LNCaP clone FGC (cell line): ENCODE results near the gene HRH3.

ENCODE experiments used
- DNase-seq: peaks from one replicate; pipeline ENCODE4 v3.0.0-alpha.2; 2011; ENCODE audit warnings: low read depth
- H3K4me3 ChIP-seq: 2 replicates; pipeline ENCODE4 v1.5.1; 2011; ENCODE audit warnings: mild to moderate bottlenecking, low read depth, low read length, control low read depth
- CTCF ChIP-seq: IDR thresholded peaks from 2 replicates; pipeline ENCODE4 v1.5.1; 2012; ENCODE audit warnings: mild to moderate bottlenecking; ENCODE audit not compliant: control insufficient read depth, insufficient read depth; ENCODE audit errors: extremely low read depth

HRH3 gene

GRCh38 chr20:62215991-62216635, 4.0 kb downstream of the HRH3 start:
- no peak for TF ChIP-seq CTCF
- no peak for DNase-seq
- no peak overlapping the region for H3K4me3 ChIP-seq

- H3K4me3 ChIP-seq: no peak overlapping the region
- peak; percentile 51 for DNase-seq
- TF ChIP-seq CTCF: no peak
Measured at GRCh38 chr20:62215020-62215990, 4.8 kb downstream of the HRH3 start.

- H3K4me3 ChIP-seq: no peak overlapping the region
- TF ChIP-seq CTCF: no peak
- no peak for DNase-seq
Measured at GRCh38 chr20:62214067-62214466, 6.0 kb downstream of the HRH3 start.

- H3K4me3 ChIP-seq: no peak overlapping the region
- no peak for DNase-seq
- TF ChIP-seq CTCF: no peak
Measured at GRCh38 chr20:62212299-62212698, 7.8 kb downstream of the HRH3 start.

GRCh38 chr20:62211769-62212288, 8.2 kb downstream of the HRH3 start:
- DNase-seq: no peak
- H3K4me3 ChIP-seq: no peak overlapping the region
- no peak for TF ChIP-seq CTCF

GRCh38 chr20:62211216-62211615, 8.9 kb downstream of the HRH3 start:
- H3K4me3 ChIP-seq: no peak overlapping the region
- DNase-seq: no peak
- TF ChIP-seq CTCF: no peak
